GM12878 (cell line): ENCODE data around the gene HAVCR1.

Experiments
- ATF3 ChIP-seq: IDR thresholded peaks from 2 replicates; pipeline ENCODE4 v1.6.1; 2011; ENCODE audit warnings: low read depth, mild to moderate bottlenecking, low read length, moderate library complexity, borderline replicate concordance; ENCODE audit errors: extremely low read depth
- BHLHE40 ChIP-seq, 2 experiments: fragments of 450-650 bp in 1 of 2; IDR thresholded peaks; 2 replicates each; pipeline ENCODE4 v1.6.1; 2011 to 2017; ENCODE audit warnings: low read depth in 2 of 2, borderline replicate concordance in 1 of 2, improper control_type of control experiment in 1 of 2, low read length in 1 of 2, mild to moderate bottlenecking in 1 of 2
- CTCF ChIP-seq, 3 experiments: IDR thresholded peaks in 2 of 3; conservative IDR thresholded peaks in 1 of 3; 2 replicates each; pipeline ENCODE4 v1.5.1; 2011; ENCODE audit warnings: low read depth in 3 of 3, low read length in 3 of 3, mild to moderate bottlenecking in 3 of 3, control low read depth in 2 of 3, moderate library complexity in 2 of 3, inconsistent platforms in 1 of 3, mixed read lengths in 1 of 3; ENCODE audit not compliant: control insufficient read depth in 2 of 3, insufficient read depth in 1 of 3; ENCODE audit errors: extremely low read depth in 1 of 3
- GABPA ChIP-seq: IDR thresholded peaks from 2 replicates; pipeline ENCODE4 v1.6.1; 2014; ENCODE audit warnings: antibody characterized with exemption, low read depth, mild to moderate bottlenecking, inconsistent platforms
- NR2C1 ChIP-seq: fragments of 450-650 bp; IDR thresholded peaks from 2 replicates; pipeline ENCODE4 v1.6.1; 2017; ENCODE audit warnings: antibody characterized with exemption, mild to moderate bottlenecking, moderate library complexity
- NRF1 ChIP-seq: conservative IDR thresholded peaks from 2 replicates; pipeline ENCODE4 v1.6.1; 2011; ENCODE audit warnings: mild to moderate bottlenecking, low read depth, low read length, improper control_type of control experiment
- POLR2AphosphoS5 ChIP-seq: IDR thresholded peaks from 2 replicates; pipeline ENCODE4 v1.6.1; 2011; ENCODE audit warnings: mild to moderate bottlenecking, low read length, inconsistent platforms
- REST ChIP-seq: IDR thresholded peaks from 2 replicates; pipeline ENCODE4 v1.6.1; 2012; ENCODE audit warnings: mild to moderate bottlenecking, low read depth, low read length
- SMAD1 ChIP-seq: fragments of 450-650 bp; IDR thresholded peaks from 2 replicates; pipeline ENCODE4 v1.6.1; 2018; ENCODE audit warnings: mild to moderate bottlenecking, low read depth; ENCODE audit not compliant: partially characterized antibody
- SMC3 ChIP-seq: IDR thresholded peaks from 2 replicates; pipeline ENCODE4 v1.6.1; 2011; ENCODE audit warnings: low read length, improper control_type of control experiment, borderline replicate concordance

GRCh38 chr5:157066080-157066479 lies 7.2 kb upstream of the HAVCR1 start:
- TF ChIP-seq CTCF (IDR thresholded peaks at IDR 0.05 in 2 of 3, conservative IDR thresholded peaks at IDR 0.05 in 1 of 3; ENCODE audit: control insufficient read depth in 2 of 3, extremely low read depth in 1 of 3, insufficient read depth in 1 of 3, low read depth in 3 of 3, low read length in 3 of 3) (no peak), ATF3 (no peak), NR2C1 (no peak), NRF1 (no peak), BHLHE40 (IDR thresholded peaks at IDR 0.05; ENCODE audit: borderline replicate concordance in 1 of 2, low read depth in 2 of 2, low read length in 1 of 2) (no peak), GABPA (no peak), SMAD1 (no peak), REST (no peak), POLR2AphosphoS5 (no peak), SMC3 (no peak)
